Measurements from ENCODE around the gene LZTS2.
"Not testable (repeated sequence)": the region's sequence is repeated elsewhere in the genome, so short reads cannot be mapped to it uniquely, and the experiment has no call there.

Gene LZTS2

DNA sequence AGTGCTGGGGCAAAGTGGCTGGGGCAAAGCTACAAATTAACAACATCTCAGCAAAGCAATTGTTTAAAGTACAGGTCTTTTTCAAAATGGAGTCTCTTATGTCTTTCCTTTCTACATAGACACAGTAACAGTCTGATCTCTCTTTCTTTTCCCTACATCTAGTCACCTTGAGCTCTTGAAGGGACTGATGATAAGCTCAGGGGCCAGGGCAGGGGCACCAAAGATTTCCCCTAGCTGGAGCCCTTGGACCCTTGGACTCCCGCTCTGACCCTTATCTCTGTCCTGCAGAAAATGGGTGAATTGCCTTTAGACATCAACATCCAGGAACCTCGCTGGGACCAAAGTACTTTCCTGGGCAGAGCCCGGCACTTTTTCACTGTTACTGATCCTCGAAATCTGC lies 34.8 kb downstream of the LZTS2 start:
- DNase-seq = not testable (repeated sequence)

DNA sequence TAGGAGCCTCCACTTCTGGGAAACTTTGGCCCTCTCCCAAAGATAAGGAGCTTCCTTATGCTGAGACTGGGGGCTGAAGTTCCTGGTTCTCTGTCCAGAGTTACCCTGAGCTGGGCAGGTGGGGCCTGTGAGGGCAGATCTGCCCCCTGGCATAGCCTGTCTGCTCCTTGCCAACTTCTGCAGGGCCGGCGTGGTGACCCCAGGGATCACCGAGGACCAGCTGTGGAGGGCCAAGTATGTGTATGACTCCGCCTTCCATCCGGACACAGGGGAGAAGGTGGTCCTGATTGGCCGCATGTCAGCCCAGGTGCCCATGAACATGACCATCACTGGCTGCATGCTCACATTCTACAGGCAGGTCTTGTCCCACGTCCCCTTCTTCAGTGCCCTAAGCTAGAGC lies 35.7 kb downstream of the LZTS2 start:
- no peak for DNase-seq

DNA sequence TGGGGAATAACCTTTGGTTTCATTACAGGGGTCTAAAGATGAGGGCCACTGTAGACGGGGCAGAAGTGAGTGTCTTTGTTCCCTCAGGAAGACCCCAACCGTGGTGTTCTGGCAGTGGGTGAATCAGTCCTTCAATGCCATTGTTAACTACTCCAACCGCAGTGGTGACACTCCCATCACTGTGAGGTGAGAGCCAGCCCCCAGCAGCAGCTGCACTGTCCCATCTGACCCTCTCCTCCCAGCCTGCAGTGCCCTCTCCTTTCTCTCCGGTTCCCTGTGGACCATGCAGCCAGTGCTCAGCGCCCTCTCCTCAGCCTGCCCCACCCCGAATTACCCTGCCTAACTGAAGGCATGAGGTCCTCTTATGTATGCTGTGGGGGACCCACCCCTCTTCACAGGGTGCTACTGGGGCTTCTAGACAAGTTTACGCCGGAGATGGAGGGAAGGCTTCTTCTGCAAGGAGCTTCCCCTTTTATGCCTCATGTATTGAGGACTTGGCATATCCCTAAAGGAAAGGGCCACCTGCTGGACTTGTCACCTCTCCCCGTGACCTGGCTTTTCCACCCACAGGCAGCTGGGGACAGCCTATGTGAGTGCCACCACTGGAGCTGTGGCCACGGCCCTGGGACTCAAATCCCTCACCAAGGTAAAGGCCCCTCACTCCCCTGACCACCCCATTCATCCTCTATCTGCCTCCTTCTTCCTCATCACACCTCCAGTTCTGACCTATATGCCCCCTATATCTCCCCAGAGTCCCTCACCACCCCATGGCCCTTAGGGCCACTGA lies 36.5 kb downstream of the LZTS2 start:
- no peak for DNase-seq

DNA sequence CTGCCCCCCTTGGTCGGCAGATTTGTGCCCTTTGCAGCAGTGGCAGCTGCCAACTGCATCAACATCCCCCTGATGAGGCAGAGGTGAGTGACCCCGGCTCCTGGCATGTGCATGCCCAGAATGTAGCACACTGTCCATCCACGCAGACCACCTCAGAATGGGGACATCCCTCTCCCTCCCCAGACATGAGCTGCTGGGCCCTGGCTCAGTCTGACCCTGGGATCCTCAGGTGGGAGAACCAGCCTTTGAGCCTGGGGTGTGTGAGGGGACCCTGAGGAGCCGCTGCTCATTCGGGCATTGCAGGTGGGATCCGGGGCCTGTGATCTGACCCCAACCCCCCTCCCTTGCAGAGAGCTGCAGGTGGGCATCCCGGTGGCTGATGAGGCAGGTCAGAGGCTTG lies 37.1 kb downstream of the LZTS2 start:
- no peak for DNase-seq

DNA sequence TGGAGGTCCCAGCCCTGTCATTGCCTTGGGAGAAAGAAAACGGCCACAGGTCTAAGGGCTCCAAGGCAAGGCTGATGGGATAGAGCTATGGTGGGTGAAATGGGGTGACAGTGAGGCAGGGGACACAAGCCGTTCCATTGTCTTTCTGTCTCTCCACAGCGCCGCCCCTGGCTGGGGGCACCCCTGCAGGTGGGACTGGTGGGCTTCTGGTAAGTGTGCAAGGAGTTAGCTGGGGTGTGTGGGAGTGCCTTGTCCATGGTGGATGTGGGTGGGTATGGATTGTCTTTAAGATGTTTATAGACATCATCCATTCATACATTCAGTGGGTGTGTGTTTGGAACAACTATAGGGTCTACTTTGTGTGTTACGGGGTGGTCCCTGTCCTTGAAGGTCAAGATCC lies 38.9 kb downstream of the LZTS2 start:
- no peak for DNase-seq

DNA sequence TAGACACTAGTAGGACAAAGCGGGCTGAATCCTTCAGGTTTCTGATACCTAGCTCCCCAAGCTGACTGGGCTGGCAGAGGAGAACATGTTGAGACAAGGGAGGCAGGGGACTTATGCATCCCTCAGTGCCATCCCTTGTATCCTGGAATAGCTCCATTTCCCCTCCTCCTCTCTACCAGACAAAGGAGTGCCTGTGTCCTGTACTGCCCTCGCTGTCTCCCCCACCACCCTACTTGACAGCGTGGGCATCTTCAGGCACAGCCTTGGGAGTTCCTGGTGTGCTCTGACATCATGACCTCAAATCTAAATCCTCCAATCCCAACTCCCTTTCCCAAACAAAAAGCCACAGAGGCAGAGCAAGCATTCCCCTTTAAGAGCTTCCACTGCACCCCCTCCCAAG lies 40.5 kb downstream of the LZTS2 start:
- no peak for DNase-seq

DNA sequence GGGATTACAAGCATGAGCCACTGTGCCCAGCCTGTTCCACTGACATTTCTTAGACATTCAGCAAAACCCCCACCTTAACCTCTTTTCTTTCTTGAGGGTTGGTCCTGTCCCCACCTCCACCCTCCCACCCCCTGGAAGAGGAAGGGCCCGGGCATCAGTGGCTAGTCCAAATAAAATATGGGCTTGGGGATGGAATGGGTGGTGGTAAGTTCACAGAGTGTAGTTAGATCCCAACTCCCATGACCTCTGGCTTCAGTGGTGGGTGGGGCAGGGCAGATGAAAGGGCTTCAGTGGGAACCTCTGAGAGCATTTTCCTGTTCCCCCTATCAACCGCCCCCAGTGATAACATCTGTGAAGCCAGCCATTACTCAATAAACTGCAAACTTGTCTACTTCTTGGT lies 41.2 kb downstream of the LZTS2 start:
- no peak for DNase-seq

DNA sequence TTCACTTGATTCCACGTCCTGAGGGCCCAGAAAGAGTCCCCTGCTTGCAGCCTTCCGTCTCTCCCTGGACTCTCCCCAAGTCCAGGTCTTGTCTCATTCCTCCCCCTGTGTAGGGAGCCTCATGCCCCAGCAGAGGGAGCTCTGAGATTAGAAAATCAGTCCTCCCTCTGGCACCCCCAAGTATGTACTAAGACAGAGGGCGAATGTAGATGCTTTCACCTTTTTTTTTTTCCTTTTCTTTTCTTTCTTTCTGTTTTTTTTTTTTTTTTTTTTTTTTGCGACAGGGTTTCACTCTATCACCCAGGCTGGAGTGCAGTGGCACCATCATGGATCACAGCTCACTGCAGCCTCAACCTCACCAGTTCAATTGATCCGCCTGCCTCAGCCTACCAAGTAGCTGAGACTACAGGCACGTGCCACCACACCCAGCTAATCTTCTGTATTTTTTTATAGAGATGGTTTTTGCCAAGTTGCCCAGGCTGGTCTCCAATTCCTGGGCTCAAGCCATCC lies 41.7 kb downstream of the LZTS2 start:
- DNase-seq = peak; percentile 71

DNA sequence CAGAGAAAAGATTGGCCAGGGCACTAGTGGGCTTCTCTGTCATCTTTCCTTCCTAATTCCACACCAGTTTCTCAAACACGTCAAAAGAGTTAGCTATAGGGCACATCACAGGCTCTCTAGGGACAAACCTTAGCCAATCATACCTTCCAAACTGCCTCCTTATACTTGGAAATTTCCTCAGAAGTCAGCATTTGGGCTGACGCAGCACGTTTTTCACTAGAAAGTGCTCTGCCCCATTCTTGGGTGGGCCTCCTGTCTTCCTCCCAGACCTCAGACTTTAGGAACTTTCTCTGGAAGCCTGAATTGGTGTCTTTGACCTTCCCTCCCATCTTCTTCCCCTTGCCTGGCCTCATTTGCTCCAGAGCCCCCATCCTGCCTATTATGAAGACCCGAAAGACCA lies 42.5 kb downstream of the LZTS2 start:
- DNase-seq = no peak

DNA sequence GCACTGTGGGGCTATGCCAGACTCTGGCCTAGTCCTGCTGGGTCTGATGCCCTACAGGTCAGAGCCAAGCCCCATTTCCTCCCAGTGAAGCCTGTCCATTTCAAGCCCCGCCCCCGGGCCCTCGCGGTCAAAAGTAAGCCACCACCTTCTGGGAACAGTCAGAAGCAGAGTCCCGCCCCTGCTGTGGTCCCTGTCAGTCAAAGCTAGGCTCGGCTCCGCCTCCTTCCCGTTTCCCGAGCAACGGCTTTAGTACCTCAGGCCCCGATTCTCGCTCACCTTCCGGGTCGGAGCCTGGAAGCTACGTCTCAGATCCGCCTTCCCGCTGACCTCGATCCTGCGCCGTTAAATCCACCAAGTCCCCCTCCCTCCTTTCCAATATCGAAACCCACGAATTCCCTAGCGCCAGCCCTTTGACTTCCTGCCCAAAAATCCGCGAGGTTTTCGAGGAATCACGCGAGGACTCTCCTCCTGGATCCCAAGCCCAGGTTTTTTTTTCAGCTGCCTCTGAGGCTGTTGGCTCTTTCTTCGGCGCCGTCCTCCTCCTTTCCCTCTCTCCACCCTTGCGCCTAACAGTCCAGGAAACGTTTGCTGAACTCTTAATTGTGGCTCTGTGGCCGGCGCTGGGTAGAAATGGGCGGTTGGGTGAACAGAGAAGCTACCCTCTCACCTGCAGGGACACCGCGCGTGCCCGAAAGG lies 43.2 kb downstream of the LZTS2 start:
- DNase-seq = peak; percentile 89

DNA sequence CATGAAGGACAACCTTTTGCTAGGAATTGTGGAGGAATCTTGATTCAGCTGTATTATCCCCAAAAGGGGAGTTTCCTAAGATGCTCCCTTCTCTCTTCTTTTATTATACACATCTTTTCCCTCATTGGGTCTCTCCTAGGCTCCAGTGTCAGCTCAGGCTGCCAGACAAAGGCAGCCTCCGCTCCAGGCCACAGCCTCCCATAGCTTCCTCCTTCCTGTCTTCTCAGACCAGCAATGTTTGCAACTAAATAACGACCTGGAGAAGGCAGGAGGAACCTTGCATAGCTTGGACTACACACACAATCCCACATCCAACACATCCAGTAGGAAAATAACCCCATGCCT lies 43.7 kb downstream of the LZTS2 start:
- no peak for DNase-seq

DNA sequence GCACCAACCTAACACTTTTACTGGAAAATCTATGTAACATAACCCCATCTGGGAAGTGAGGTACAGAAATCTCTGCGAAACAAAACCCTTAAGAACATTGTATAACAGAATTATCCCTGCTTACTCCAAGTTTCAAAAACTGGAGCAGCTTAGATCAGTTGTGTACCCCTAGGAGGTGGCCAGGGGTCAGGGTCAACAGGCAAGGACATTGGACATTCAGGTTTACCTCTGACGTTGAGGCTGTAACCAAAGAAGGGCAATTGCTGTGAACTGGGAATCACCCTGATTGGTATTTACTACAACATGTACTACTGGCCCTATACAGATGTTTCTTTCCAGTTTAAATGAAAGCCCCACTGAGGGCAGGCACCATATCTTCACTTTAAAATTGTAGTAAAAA lies 44.5 kb downstream of the LZTS2 start:
- DNase-seq = no peak

DNA sequence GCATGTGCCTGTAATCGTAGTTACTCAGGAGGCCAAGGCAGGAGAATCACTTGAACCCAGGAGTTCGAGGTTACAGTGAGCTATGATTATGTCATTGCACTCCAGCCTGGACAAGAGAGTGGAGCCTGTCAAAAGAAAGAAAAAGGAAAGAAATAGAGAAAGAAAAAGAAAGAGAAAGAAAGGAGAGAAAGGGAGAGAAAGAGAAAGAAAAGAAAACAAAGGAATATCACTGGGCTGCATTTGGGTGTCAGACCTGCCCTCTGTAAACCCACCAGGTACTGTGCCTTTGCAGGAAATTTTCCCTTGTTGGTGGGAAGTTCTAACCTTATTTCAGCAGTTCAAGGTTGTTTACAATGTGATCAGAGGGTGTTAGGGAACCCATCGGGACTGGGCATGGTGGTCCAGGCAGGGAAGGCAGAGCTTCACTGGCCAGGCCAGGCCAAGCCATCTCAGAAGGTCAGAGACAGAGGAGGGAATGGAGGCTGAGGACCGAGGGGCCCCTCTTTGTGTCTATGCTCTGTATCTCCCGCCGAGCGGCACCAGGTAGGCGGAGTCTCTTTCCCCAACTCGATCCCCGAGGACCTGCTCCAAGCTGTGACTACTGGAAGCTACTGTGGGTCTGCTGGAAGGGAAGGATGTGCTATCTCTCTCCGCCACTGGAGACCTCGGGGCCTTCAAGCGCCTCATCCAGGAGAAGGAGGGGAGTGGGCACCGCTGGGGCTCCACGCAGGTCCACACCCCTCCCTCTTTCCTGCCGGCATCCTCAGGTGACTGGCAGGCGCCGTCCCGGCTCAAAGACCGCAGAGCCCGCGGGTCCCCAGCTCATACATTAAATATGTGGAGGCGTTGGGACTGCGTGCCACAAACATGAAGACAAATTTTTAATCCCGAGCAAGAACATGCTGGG lies 47.0 kb downstream of the LZTS2 start:
- no peak for DNase-seq

DNA sequence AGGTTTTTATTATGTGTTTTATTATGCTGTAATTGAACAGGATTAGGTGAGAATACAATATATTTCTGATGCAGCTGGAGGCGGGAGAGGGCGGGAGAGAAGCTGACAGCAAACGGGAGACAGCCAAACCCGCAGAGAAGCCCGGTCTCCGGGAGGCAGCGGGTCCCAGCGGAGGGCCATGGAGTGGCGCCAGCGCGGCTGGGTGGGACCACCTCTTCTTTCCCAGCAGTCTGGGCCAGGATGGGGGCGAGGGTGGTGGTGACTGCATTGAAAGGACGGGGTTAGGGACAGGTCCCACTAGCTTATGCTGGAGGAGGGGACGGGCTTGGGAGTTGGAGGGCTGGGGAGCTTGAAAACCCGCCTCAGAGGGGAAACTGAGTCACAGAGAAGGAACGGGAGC lies 47.7 kb downstream of the LZTS2 start:
- no peak for DNase-seq

DNA sequence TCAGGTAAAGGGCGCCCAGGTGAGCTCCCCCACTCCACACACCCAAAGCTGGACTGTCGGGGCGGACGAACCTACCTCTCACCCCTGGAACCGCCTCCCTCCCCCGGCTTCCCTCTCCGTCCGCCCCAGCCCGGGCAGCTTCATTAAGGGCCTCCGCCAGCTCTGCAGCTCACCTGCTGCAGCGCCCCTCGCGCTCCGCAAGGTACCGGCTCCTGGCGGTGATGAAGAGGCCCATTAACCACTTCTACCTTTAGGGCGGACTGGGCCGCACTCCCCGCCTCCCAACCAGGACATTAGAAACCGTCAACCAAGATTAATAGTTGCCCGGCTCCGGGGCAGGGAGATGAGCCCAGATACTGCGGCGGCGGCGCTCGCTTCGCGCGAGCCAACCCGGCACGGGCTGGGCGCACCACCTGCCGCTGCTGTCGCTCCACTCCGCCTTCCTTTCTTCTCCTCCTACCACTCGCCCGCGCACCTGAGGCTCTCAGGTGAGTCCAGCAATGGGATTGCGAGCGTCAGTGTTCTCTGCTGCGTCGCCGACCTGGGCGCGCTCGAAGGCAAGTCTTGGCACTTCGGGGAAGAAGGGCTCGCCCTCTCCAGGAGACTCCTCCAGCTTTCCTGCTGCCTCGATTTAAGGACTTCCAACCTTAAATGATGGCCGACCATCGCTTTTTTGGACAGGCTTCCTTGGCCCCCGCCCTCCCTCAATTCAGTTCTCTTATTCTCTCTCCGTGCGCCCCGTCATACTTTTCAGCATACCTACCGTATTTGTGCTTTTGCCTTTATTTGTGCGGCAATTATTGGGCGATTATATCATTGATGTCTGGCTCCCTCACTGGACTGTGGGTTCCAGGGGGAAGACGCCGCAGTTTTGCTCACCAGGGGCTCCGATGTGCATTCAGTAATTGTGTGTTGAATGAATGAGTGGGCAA lies 48.6 kb downstream of the LZTS2 start:
- no peak for DNase-seq

DNA sequence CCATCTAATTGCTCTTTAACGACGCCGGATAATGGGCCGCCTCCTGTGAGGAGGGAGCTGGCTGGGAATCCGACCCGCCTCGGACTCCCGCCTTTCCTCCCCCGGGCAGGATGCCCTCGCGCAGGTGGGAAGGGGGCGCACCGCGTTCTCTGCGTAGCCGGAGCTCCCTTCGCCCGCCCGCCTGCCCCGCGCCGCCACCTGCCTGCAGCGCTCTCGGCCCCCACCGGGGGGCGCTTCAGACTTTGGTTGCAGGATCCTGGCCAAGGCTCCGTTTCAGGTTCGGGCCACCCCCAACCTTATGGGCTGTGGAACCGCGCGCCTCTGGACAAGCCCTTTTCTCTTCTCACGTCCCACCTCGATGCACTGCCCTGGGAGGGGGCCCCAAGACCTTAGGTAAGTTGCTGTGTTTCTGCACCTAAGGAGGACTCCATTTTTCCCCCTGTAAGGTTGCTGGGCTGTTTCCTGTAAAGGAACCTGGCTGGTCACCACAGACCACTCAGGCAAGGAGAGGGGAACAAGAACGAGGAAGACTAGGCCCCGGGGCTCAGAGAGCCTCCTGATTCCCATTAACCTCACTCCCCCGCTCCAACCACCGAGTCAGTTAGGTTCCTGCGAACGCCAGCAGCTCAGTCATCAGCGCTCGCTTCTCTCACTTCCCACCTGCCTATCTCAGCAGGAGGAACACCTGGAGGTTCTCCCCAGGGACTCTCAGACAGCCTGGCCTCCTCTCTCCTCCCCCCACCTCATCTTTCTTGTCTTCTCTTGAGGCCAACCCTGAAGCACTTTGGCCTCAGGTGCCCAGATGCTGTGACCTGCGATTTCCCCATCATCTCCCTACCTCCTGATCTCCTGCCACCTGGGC lies 50.8 kb downstream of the LZTS2 start:
- DNase-seq = peak; percentile 45

DNA sequence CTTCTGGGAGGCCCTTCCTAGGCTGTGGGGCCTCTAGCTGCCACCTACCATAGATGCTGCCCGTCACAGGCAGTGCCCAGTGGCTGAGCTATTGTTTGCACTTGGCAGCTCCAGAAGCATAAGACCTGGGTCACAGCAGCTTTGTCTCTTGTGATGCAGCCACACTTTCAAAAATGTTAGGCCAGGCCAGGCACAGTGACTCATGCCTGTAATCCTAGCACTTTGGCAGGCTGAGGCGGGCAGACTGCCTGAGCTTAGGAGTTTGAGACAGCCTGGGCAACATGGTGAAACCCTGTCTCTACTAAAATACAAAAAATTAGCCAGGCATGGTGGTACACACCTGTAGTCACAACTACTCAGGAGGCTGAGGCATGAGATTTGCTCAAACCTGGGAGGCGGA lies 52.7 kb downstream of the LZTS2 start:
- no peak for DNase-seq

DNA sequence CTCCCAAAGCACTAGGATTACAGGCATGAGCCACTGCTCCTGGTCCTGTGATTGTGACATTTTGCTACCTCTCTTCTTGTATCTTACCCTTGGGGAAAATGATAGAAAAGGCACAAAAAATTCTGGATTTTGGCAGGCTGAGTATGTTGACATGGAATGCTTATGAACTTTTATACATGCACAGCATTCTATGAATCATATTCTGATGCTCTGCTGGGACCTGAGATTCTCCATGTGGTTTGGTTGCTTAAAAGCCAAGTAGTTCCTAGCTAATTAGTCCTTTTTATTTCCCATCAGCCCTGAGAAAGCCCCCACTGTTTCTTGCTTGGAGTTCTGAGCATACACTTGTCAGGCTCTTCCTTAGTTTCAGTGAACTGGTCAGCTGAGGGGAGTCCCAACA lies 53.9 kb downstream of the LZTS2 start:
- DNase-seq = no peak

DNA sequence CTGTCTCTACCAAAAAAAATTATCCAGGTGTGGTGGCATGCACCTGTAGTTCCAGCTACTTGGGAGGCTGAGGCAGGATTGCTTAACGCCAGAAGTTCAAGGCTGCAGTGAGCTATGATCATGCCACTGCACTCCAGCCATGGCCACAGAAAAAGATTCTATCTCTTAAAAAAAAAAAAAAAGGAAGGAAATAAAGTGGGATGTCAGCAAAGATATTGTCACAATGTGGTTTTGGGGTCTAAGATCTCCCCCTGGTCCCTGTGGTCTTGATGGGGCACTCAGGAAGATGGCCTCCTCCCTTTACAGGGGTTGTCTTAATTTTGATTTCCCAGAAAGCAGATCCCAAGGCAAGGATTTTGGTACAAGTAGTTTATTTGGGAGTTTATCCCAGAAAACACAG lies 54.7 kb downstream of the LZTS2 start:
- DNase-seq = no peak

DNA sequence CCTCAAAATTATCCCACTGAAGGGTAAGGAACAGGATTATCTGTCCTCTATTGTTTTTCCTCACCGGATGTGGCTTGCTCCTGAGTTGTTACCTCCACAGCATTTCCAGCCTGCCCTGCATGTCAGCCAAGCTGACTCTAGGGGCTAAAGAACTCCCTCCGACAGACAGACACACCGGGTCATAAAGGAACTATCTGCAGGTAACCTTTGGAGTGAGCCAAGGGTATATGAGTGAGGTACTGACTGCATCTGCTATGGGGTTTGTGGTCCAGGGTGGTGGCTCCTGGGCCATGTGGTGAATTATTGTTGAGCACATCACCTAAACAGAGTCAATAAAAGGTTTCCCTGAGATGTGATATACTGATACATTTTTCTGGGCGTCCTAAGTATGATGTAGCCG lies 55.3 kb downstream of the LZTS2 start:
- no peak for DNase-seq

DNA sequence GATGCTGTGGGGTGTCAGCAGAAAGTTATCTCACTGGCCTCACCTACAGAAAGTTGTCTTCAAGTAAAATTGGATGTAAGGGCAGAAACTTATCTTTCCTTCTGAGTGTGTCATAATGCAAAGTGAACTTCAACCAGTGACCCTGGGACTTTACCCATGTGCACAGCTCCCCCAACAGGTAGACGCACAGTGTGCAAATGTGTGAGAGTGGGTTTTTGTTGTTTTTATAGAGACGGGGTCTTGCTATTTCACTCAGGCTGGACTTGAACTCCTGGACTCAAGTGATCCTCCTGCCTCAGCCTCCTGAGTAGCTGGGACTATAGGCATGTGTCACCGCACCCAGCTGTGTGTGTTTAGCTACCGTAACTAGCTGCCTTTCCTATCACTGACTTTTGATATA lies 55.8 kb downstream of the LZTS2 start:
- DNase-seq = no peak
